A549 (cell line): Measurements from ENCODE around the gene SLC43A3.

Source experiments
- CHD4 ChIP-seq: fragments of 200-600 bp; sonication (generic); IDR thresholded peaks from 2 replicates; pipeline ENCODE4 v1.6.1; 2016; ENCODE audit warnings: antibody characterized with exemption, mild to moderate bottlenecking, borderline replicate concordance
- FOSL2 ChIP-seq, 2 experiments: fragments of 450-650 bp in 1 of 2; fragments of >200 bp in 1 of 2; sonication (Bioruptor Twin) in 1 of 2; formaldehyde crosslinking; IDR thresholded peaks; 2 replicates each; pipeline versions ENCODE4 v1.5.0 to v1.6.1; 2016 to 2020; ENCODE audit warnings: mild to moderate bottlenecking in 1 of 2, moderate library complexity in 1 of 2

DNA sequence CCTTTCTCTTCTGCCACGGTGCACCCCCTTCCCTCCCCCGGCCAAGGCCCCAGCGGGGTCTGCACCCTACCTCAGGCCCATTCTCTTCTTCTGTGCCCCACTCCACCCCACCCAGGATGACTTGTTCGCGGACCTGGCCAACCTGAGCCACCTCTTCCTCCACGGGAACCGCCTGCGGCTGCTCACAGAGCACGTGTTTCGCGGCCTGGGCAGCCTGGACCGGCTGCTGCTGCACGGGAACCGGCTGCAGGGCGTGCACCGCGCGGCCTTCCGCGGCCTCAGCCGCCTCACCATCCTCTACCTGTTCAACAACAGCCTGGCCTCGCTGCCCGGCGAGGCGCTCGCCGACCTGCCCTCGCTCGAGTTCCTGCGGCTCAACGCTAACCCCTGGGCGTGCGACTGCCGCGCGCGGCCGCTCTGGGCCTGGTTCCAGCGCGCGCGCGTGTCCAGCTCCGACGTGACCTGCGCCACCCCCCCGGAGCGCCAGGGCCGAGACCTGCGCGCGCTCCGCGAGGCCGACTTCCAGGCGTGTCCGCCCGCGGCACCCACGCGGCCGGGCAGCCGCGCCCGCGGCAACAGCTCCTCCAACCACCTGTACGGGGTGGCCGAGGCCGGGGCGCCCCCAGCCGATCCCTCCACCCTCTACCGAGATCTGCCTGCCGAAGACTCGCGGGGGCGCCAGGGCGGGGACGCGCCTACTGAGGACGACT, 49.3 kb upstream of the SLC43A3 start:
- TF ChIP-seq FOSL2 (IDR thresholded peaks at IDR 0.05) (no peak), FOSL2 (CRISPR knock-in tag; IDR thresholded peaks at IDR 0.05) (no peak), CHD4 (no peak)
